WERI-Rb-1 (cell line): Measurements from ENCODE around the gene DPYSL4.

ENCODE experiments used
- DNase-seq: peaks from one replicate; pipeline ENCODE4 v3.0.0-alpha.2; 2020
- H3K27ac ChIP-seq: fragments of 250-450 bp; sonication (Bioruptor Pico); 2 replicates; pipeline ENCODE4 v1.5.1; 2020; ENCODE audit warnings: mild to moderate bottlenecking, moderate library complexity
- H3K27me3 ChIP-seq: fragments of 250-450 bp; sonication (Bioruptor Pico); 2 replicates; pipeline ENCODE4 v1.5.1; 2021; ENCODE audit warnings: mild to moderate bottlenecking, low read depth, moderate library complexity; ENCODE audit not compliant: insufficient read depth, severe bottlenecking
- H3K36me3 ChIP-seq: fragments of 250-450 bp; sonication (Bioruptor Pico); 2 replicates; pipeline ENCODE4 v1.5.1; 2020; ENCODE audit warnings: mild to moderate bottlenecking, moderate library complexity
- H3K4me3 ChIP-seq: 2 replicates; pipeline ENCODE4 v1.5.1; 2011; ENCODE audit warnings: low read depth, mild to moderate bottlenecking, control low read depth, low read length
- H3K9me3 ChIP-seq: fragments of 250-450 bp; sonication (Bioruptor Pico); 2 replicates; pipeline ENCODE4 v1.5.1; 2021; ENCODE audit warnings: mild to moderate bottlenecking, moderate library complexity; ENCODE audit not compliant: severe bottlenecking
- CTCF ChIP-seq: IDR thresholded peaks from 2 replicates; pipeline ENCODE4 v1.5.1; 2011; ENCODE audit warnings: low read depth, mild to moderate bottlenecking, control low read depth, inconsistent platforms, low read length

Gene DPYSL4

GRCh38 chr10:132165416-132165980 is 21.2 kb upstream of the DPYSL4 start:
- H3K9me3 ChIP-seq: no peaks in the 10 kb centered on the region
- no peak for TF ChIP-seq CTCF
- no peaks in the 10 kb centered on the region for H3K36me3 ChIP-seq
- no peaks in the 10 kb centered on the region for H3K27me3 ChIP-seq
- no peak for DNase-seq
- H3K27ac ChIP-seq: no peak overlapping the region
- H3K4me3 ChIP-seq: no peak overlapping the region

GRCh38 chr10:132166216-132166950 is 20.4 kb upstream of the DPYSL4 start:
- no peak overlapping the region for H3K27ac ChIP-seq
- no peaks in the 10 kb centered on the region for H3K36me3 ChIP-seq
- TF ChIP-seq CTCF: no peak
- H3K9me3 ChIP-seq: no peaks in the 10 kb centered on the region
- H3K27me3 ChIP-seq: no peaks in the 10 kb centered on the region
- H3K4me3 ChIP-seq: no peak overlapping the region
- no peak for DNase-seq

GRCh38 chr10:132167041-132167674 is 19.6 kb upstream of the DPYSL4 start:
- Histone ChIP-seq H3K27me3 (no peaks in the 10 kb centered on the region), H3K9me3 (no peaks in the 10 kb centered on the region), H3K36me3 (no peaks in the 10 kb centered on the region), H3K4me3 (no peak overlapping the region), H3K27ac (no peak overlapping the region)
- no peak for DNase-seq
- TF ChIP-seq CTCF: no peak

GRCh38 chr10:132167976-132168375 is 18.8 kb upstream of the DPYSL4 start:
- H3K4me3 ChIP-seq: no peak overlapping the region
- no peak overlapping the region for H3K27ac ChIP-seq
- no peaks in the 10 kb centered on the region for H3K27me3 ChIP-seq

GRCh38 chr10:132168571-132169030 is 18.1 kb upstream of the DPYSL4 start:
- Histone ChIP-seq H3K27me3 (no peaks in the 10 kb centered on the region), H3K27ac (no peak overlapping the region), H3K36me3 (no peaks in the 10 kb centered on the region), H3K9me3 (no peaks in the 10 kb centered on the region), H3K4me3 (no peak overlapping the region)
- no peak for TF ChIP-seq CTCF
- DNase-seq: no peak

More at GRCh38 chr10:132167976-132168375, 18.8 kb upstream of the DPYSL4 start:
- Histone ChIP-seq H3K36me3 (no peaks in the 10 kb centered on the region), H3K9me3 (no peaks in the 10 kb centered on the region)
- no peak for TF ChIP-seq CTCF
- no peak for DNase-seq
